H54 (cell line): ENCODE measurements around the gene TMEM204.

ENCODE experiments used
- DNase-seq: peaks from one replicate; pipeline ENCODE4 v3.0.0; 2011; ENCODE audit warnings: low spot score, mixed read lengths; ENCODE audit not compliant: insufficient read length
- FAIRE-seq: peaks from 3 replicates; lab custom pipeline; 2011; peaks lifted over from hg19 to GRCh38; lab: Jason Lieb, UNC
- POLR2A ChIP-seq: IDR thresholded peaks from 2 replicates; pipeline ENCODE4 v1.6.1; 2011; ENCODE audit warnings: low read depth, mild to moderate bottlenecking, low read length

The TMEM204 gene

DNA sequence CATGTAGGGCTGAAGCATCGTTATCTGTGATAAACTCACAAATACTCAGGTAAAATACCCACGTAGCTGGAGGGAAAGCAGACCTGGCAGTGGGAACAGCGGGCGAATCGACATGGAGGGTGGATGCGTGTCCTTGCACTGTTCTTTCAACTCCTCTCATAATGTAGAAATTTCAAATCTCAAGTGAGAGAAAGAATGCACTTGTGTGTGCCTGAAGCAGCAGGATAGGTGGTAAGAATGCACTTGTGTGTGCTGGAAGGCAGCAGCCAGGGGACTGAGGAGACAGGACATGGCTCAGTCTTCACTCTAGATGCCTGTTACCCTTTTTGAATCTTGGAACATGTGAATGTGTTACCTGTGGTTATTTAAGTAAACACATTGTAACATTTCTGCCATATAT, 68.0 kb downstream of the TMEM204 start:
- no peak for FAIRE-seq
- DNase-seq: no peak
- TF ChIP-seq POLR2A: no peak

DNA sequence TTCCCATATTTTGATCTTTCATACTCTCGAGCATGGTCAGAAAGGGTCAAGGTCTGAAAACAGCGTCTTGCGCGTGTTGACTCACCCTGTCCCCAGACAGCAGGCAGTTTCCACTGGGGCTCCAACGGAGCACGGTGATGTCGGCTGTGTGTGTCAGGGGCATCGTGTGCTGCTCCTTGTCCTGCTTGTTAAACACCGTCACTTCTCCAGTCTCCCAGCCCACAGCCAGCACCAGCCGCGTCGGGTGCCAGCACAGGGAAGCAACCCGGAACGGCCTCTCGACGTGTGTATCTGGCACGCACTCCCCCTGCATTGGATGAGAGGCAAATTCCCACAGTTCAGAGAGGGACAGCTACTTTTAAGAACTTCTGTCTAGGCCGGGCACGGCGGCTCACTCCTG, 68.8 kb downstream of the TMEM204 start:
- FAIRE-seq (no peak), DNase-seq (no peak)
- no peak for TF ChIP-seq POLR2A
